Calu3 (cell line): ENCODE results near the gene ADAM30. TPM values are rescaled to one million over a fixed set of nuclear protein-coding genes. Genes with fewer than 3 reads are reported as not detected.

Source experiments
- BruUV-seq: library from RNA; stranded (reverse); fragments of 400-500 nt; replicated peaks from 2 replicates; lab custom pipeline; 2021; lab: Mats Ljungman, UMichigan
- CTCF ChIA-PET: fragments of 300-600 bp; sonication (Branson Sonifier 250); formaldehyde crosslinking; loops from one replicate; lab custom pipeline; 2022; ENCODE audit warnings: antibody characterized with exemption; lab: Charles Lee
- DNase-seq: peaks from one replicate; pipeline ENCODE4 v3.0.0; 2022
- H3K27ac Mint-ChIP-seq: one replicate; pipeline ENCODE4 v1.8.0; 2022; ENCODE audit warnings: mixed read lengths; ENCODE audit not compliant: unreplicated experiment
- H3K27me3 Mint-ChIP-seq: one replicate; pipeline ENCODE4 v1.8.0; 2022; ENCODE audit warnings: mixed read lengths; ENCODE audit not compliant: unreplicated experiment
- H3K36me3 Mint-ChIP-seq: one replicate; pipeline ENCODE4 v1.8.0; 2022; ENCODE audit warnings: mild to moderate bottlenecking, moderate library complexity, mixed read lengths; ENCODE audit not compliant: insufficient read depth, unreplicated experiment
- H3K4me1 Mint-ChIP-seq: one replicate; pipeline ENCODE4 v1.8.0; 2022; ENCODE audit warnings: mild to moderate bottlenecking, low read depth, mixed read lengths; ENCODE audit not compliant: unreplicated experiment
- H3K4me3 Mint-ChIP-seq: one replicate; pipeline ENCODE4 v1.8.0; 2022; ENCODE audit warnings: mild to moderate bottlenecking, low read depth, moderate library complexity, mixed read lengths; ENCODE audit not compliant: unreplicated experiment
- H3K9me3 Mint-ChIP-seq: one replicate; pipeline ENCODE4 v1.8.0; 2022; ENCODE audit warnings: low read depth, mixed read lengths; ENCODE audit not compliant: unreplicated experiment
- CTCF ChIP-seq: fragments of 200-600 bp; IDR thresholded peaks from one replicate; pipeline ENCODE4 v1.8.0; 2022; ENCODE audit warnings: antibody characterized with exemption; ENCODE audit not compliant: unreplicated experiment
- intact Hi-C: fragments of 100-400 bp; cut with micrococcal nuclease; formaldehyde crosslinking; loops from one replicate; pipeline ENCODE4 v1.10.0; 2022; ENCODE audit not compliant: unreplicated experiment
- total RNA-seq: library from RNA; stranded (reverse); gene quantifications from 2 replicates; pipeline ENCODE4 v1.2.3, GENCODE V29; 2022

ADAM30 gene
- total RNA-seq, 1 experiment from 2014 or later, result not detected

DNA sequence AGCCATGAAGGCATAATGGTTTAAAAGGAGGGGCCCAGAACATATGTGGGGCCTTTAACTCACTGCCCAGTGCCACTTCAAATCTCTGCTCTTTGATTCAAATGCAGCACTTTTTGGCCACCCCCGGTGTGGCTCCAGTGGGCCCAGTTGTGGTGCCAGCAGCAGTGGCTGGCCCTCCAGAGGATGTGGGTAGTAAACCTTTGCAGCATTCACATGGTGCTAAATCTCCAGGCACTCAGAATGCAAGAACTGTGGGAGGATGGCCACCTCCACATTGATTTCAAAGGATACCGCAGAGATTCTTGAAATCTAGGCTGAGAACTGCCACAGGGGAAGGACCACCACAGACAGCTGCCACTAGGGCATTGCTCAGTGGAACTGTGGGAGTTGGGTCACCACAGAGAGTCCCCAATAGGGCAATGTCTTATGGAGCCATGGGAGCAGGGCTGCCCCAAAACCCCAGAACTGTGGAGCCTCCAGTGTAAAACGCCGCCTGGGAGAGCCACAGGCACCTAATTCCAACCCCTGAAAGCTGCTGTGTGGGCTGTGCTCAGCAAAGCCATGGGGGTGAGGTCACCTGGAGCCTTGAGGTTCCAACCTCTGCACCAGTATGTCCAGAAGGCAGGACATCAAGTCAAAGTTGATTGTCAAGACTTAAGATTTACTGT is 6.6 kb upstream of the ADAM30 start:
- CTCF ChIA-PET, result no interaction called here
- BruUV-seq, result no TSS peak
- H3K4me3 Mint-ChIP-seq, result no peak overlapping the region
- TF ChIP-seq CTCF, result no peak
- intact Hi-C loops, result no loop called here
- DNase-seq, result no peak
- no peaks in the 10 kb centered on the region for H3K27me3 Mint-ChIP-seq
- H3K36me3 Mint-ChIP-seq, result peaks cover 8% of the 10 kb centered on the region
- no peak overlapping the region for H3K27ac Mint-ChIP-seq
- H3K9me3 Mint-ChIP-seq, result no peaks in the 10 kb centered on the region
- peaks cover 7% of the 10 kb centered on the region for H3K4me1 Mint-ChIP-seq

- Mint-ChIP-seq H3K27me3 (peaks cover 9% of the 10 kb centered on the region), H3K36me3 (no peaks in the 10 kb centered on the region), H3K9me3 (no peaks in the 10 kb centered on the region), H3K27ac (no peak overlapping the region), H3K4me1 (peaks cover 7% of the 10 kb centered on the region), H3K4me3 (no peak overlapping the region)
- intact Hi-C loops, result no loop called here
- BruUV-seq, result no TSS peak
- CTCF ChIA-PET, result no interaction called here
- TF ChIP-seq CTCF, result no peak
- DNase-seq, result no peak
These were observed 2.8 kb upstream of the ADAM30 start for GRCh38 chr1:119898981-119899720.

DNA sequence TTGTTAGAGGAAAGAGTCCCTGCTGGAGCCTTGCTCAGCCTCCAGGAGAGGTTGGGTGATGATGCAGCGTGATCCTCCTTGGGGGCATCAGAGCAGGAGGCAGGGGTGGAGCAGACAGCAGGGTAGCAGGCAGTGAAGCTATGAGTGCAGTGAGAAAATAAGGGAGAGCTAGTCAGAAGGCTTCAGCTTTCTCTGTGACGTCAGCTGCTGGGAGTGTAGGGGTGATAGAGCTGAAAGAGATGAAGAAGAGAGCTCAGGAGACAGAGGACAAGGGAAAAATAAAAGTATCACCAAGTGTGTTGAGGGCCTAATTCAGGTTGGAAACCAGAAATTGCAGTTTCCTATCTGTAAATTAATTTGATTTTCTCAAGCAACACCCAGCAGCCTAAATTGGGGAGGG is 2.2 kb upstream of the ADAM30 start:
- Mint-ChIP-seq H3K4me3 (no peak overlapping the region), H3K4me1 (peaks cover 2% of the 10 kb centered on the region), H3K27ac (no peak overlapping the region), H3K27me3 (peaks cover 9% of the 10 kb centered on the region), H3K9me3 (no peaks in the 10 kb centered on the region), H3K36me3 (no peaks in the 10 kb centered on the region)
- intact Hi-C loops, result no loop called here
- no peak for DNase-seq
- CTCF ChIA-PET, result no interaction called here
- BruUV-seq, result no TSS peak
- TF ChIP-seq CTCF, result no peak

DNA sequence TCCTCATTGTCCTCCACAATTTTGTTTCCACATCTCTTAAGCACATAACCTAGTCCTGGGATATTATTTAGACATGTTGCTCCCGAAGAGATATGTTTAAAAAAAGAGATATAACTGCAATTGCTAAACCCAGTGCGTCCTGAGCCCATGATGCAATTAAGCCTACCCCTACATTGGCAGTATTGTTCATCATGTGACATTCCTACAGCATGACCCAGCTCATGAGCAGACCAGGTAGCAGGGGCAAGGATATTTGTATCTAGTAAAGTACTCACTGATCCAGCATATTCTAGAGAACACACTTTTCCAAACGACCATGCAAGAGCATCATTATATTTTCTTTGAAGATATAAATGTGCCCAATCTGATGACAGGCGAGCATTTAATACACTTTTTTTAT is 1.2 kb downstream of the ADAM30 start:
- TF ChIP-seq CTCF, result no peak
- peaks cover 9% of the 10 kb centered on the region for H3K27me3 Mint-ChIP-seq
- no TSS peak for BruUV-seq

More for the DNA sequence above, 1.2 kb downstream of the ADAM30 start:
- Mint-ChIP-seq H3K27ac (no peak overlapping the region), H3K4me3 (no peak overlapping the region), H3K4me1 (no peaks in the 10 kb centered on the region), H3K9me3 (no peaks in the 10 kb centered on the region), H3K36me3 (no peaks in the 10 kb centered on the region)
- CTCF ChIA-PET, result no interaction called here
- intact Hi-C loops, result no loop called here
- DNase-seq, result no peak
